ENCODE measurements around the gene MAX. TPM values are rescaled to one million over a fixed set of nuclear protein-coding genes. Genes with fewer than 3 reads are reported as not detected.
A peak's percentile ranks its signal among the peaks of the same experiment; 100 is the strongest.
"Not testable (repeated sequence)": the region's sequence is repeated elsewhere in the genome, so short reads cannot be mapped to it uniquely, and the experiment has no call there.

MAX gene
- total and polyA plus RNA-seq, 8 donors, result 59.9 to 96.5 (median 63.4) TPM

- Histone ChIP-seq H3K4me1 (peaks cover 34 to 57% of the 10 kb centered on the region in 2 donors), H3K9me3 (no peaks in the 10 kb centered on the region), H3K4me3 (peak overlapping the region; percentile 83 to 97), H3K27ac (peak overlapping the region; percentile 91 to 98), H3K36me3 (peaks cover 0 to 21% of the 10 kb centered on the region in 2 donors), H3K27me3 (no peaks in the 10 kb centered on the region)
- DNase-seq, result no peak
- no peak for ATAC-seq
- intact Hi-C loops (cut with DNase I), result no loop called here
- TF ChIP-seq, protein P1, sequence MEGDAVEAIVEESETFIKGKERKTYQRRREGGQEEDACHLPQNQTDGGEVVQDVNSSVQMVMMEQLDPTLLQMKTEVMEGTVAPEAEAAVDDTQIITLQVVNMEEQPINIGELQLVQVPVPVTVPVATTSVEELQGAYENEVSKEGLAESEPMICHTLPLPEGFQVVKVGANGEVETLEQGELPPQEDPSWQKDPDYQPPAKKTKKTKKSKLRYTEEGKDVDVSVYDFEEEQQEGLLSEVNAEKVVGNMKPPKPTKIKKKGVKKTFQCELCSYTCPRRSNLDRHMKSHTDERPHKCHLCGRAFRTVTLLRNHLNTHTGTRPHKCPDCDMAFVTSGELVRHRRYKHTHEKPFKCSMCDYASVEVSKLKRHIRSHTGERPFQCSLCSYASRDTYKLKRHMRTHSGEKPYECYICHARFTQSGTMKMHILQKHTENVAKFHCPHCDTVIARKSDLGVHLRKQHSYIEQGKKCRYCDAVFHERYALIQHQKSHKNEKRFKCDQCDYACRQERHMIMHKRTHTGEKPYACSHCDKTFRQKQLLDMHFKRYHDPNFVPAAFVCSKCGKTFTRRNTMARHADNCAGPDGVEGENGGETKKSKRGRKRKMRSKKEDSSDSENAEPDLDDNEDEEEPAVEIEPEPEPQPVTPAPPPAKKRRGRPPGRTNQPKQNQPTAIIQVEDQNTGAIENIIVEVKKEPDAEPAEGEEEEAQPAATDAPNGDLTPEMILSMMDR (IDR thresholded peaks at IDR 0.05), result no peak
These were observed 1.3 kb downstream of the MAX start for GRCh38 chr14:65100922-65101541.

DNA sequence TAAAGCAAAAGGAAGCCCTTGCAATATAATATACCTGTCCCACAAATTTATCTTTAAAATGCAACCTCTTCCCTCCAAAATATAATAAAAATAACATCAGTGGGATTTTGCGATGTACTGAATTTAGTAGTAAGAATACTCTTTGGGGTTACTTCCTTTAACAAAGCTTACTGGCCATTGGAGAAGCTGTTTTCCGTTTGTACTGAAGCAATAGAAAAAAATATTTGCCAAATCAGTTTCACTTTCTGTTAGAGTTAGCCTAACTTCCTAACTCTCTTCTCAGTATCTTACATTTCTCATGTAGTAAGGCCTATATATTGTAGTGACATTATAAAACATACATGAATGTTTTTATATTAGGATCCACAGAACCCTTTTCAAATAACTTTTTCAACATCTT lies 3.7 kb downstream of the MAX start:
- no peak for ATAC-seq
- H3K27ac ChIP-seq, result peak overlapping the region; percentile 59 to 83
- H3K36me3 ChIP-seq, result peaks cover 0 to 37% of the 10 kb centered on the region in 2 donors
- peaks cover 38 to 73% of the 10 kb centered on the region in 2 donors for H3K4me1 ChIP-seq
- TF ChIP-seq, protein P1 (IDR thresholded peaks at IDR 0.05), result no peak
- intact Hi-C loops (cut with DNase I), result no loop called here
- H3K4me3 ChIP-seq, result peak overlapping the region in 1 of 2 donors; percentile 13
- DNase-seq, result no peak
- H3K9me3 ChIP-seq, result no peaks in the 10 kb centered on the region
- H3K27me3 ChIP-seq, result no peaks in the 10 kb centered on the region

GRCh38 chr14:65096323-65097089 lies 5.8 kb downstream of the MAX start:
- Histone ChIP-seq H3K4me3 (no peak overlapping the region), H3K27ac (peak overlapping the region in 1 of 2 donors; percentile 49), H3K4me1 (peaks cover 38 to 68% of the 10 kb centered on the region in 2 donors), H3K27me3 (no peaks in the 10 kb centered on the region), H3K9me3 (no peaks in the 10 kb centered on the region), H3K36me3 (peaks cover 5 to 57% of the 10 kb centered on the region in 2 donors)
- TF ChIP-seq, protein P1 (IDR thresholded peaks at IDR 0.05), result no peak
- intact Hi-C loops (cut with DNase I), result no loop called here
- ATAC-seq, result peak; percentile 9
- no peak for DNase-seq

DNA sequence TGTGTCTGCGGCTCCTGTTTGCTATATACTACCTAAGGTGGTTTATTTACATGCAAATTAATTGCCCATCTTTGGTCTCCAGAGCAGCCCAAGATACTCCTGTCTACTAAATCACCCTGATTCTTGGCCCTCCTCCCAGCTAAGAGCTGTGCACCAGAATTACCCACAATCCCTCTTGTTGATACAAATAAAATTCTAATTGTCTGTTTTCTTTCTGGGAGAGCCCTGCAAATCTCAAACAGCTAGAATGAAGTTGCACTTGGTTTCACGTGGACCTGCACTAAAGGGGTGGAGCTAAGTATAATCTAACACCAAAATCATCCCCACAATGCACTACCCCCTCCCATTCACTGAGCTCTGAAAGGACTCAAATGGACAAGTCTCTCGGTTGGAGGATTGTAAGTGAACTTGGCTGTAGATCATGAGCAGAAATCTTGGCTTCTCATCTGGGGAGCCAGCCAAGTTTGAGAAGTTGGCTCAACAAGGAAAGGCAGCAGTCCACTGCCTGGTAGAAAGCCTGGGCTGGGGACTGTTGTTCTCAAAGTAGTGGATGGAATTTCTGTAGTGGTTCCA lies 6.6 kb downstream of the MAX start:
- DNase-seq (peak in 2 of 4 donors; percentile 79 to 86), ATAC-seq (peak; percentile 69)
- Histone ChIP-seq H3K36me3 (peaks cover 5 to 65% of the 10 kb centered on the region in 2 donors), H3K27ac (peak overlapping the region in 1 of 2 donors; percentile 49), H3K9me3 (no peaks in the 10 kb centered on the region), H3K4me1 (peaks cover 32 to 63% of the 10 kb centered on the region in 2 donors), H3K27me3 (no peaks in the 10 kb centered on the region), H3K4me3 (no peak overlapping the region)
- TF ChIP-seq, protein P1 (IDR thresholded peaks at IDR 0.05), result no peak
- intact Hi-C loops (cut with DNase I), result no loop called here

DNA sequence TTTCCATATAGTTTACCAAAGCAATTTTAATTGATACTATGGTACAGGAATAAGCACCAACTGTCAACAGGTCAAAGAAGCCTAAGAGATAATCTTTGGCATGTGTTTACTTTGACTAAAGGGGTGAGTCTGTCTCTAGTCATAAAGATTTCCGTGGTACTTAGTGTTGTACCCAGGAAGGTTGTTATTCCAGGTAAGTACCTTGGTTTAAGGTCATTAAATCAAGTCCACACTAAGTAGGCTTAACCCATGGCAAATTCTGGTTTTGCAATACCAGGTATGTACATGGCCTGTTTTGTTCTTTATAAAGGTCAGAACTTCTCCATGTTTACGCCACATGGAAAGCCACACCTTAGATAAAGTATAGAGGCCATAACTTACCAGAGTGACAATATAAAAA lies 10.0 kb downstream of the MAX start:
- Histone ChIP-seq H3K4me1 (peaks cover 16 to 30% of the 10 kb centered on the region in 2 donors), H3K9me3 (no peaks in the 10 kb centered on the region), H3K27me3 (no peaks in the 10 kb centered on the region), H3K36me3 (peaks cover 5 to 86% of the 10 kb centered on the region in 2 donors), H3K27ac (no peak overlapping the region), H3K4me3 (no peak overlapping the region)
- DNase-seq (no peak), ATAC-seq (no peak)
- TF ChIP-seq, protein P1 (IDR thresholded peaks at IDR 0.05), result no peak
- intact Hi-C loops (cut with DNase I), result no loop called here

DNA sequence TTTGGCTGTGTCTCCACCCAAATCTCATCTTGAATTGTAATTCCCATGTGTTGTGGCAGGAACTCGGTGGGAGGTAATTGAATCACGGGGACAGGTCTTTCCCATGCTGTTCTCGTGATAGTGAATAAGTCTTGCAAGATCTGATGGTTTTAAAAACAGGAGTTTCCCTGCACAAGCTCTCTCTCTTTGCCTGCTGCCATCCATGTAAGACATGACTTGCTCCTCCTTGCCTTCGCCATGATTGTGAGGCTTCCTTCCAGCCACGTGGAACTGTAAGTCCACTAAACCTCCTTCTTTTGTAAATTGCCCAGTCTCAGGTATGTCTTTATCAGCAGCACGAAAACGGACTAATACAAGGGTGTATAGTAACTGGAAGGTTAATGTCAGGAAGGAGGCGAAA lies 14.5 kb downstream of the MAX start:
- H3K4me1 ChIP-seq, result peaks cover 0 to 15% of the 10 kb centered on the region in 2 donors
- H3K27me3 ChIP-seq; H3K9me3 ChIP-seq; intact Hi-C loops (cut with DNase I); DNase-seq; H3K4me3 ChIP-seq; H3K27ac ChIP-seq; ATAC-seq: not testable (repeated sequence)
- H3K36me3 ChIP-seq, result peaks cover under 1 to 97% of the 10 kb centered on the region in 2 donors

GRCh38 chr14:65086686-65087085 lies 15.6 kb downstream of the MAX start:
- H3K9me3 ChIP-seq; H3K4me3 ChIP-seq; H3K27me3 ChIP-seq; intact Hi-C loops (cut with DNase I); ATAC-seq; DNase-seq; H3K27ac ChIP-seq: not testable (repeated sequence)
- Histone ChIP-seq H3K4me1 (peaks cover 3 to 27% of the 10 kb centered on the region in 2 donors), H3K36me3 (peaks cover 0 to 97% of the 10 kb centered on the region in 2 donors)
